ENCODE data around the gene PCDH1.

DNA sequence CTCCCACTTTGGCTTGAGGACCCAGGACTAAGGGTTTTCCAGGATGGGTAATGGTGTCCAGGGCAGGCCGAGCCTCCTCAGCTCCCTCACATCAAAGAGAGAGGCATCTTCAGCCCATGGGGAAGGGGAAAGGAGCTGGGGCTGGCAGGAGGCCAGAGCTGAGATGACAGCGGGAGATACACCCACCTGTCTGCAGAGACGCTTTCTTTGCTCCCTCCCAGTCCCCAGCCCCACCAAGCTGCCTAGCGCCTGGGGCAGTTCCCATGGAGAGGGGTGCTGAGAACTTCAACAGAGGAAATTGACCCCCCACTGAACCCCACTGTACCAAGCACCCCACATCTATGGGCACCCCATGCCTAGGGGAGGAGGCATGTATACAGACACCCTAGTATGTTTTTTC, 10.6 kb downstream of the PCDH1 start:
- TF ChIP-seq ZNF274 (IDR thresholded peaks at IDR 0.05; ENCODE audit: low read depth, low read length): no peak
- TF ChIP-seq YY1 (IDR thresholded peaks at IDR 0.05; ENCODE audit: insufficient read depth, insufficient read length): no peak
- no peak for TF ChIP-seq SUZ12 (IDR thresholded peaks at IDR 0.05; ENCODE audit: extremely low read depth, insufficient read depth, insufficient read length)

Measured in NT2/D1 (cell line).